DMS153 treated with DMSO at 0.1 percent for 48 hours (cell line): ENCODE data around the gene RC3H2.
A peak's percentile ranks its signal among the peaks of the same experiment; 100 is the strongest.
"Not testable (repeated sequence)": the region's sequence is repeated elsewhere in the genome, so short reads cannot be mapped to it uniquely, and the experiment has no call there.

Experiments used
- DNase-seq: peaks from one replicate; lab custom pipeline; 2025; ENCODE audit not compliant: unreplicated experiment; lab: John Stamatoyannopoulos, UW

Gene RC3H2

GRCh38 chr9:122929796-122930354 is 24.7 kb upstream of the RC3H2 start:
- no peak for DNase-seq

GRCh38 chr9:122923947-122924346 is 18.8 kb upstream of the RC3H2 start:
- DNase-seq, result no peak

- no peak for DNase-seq
These were observed 17.6 kb upstream of the RC3H2 start for GRCh38 chr9:122922713-122923112.

DNA sequence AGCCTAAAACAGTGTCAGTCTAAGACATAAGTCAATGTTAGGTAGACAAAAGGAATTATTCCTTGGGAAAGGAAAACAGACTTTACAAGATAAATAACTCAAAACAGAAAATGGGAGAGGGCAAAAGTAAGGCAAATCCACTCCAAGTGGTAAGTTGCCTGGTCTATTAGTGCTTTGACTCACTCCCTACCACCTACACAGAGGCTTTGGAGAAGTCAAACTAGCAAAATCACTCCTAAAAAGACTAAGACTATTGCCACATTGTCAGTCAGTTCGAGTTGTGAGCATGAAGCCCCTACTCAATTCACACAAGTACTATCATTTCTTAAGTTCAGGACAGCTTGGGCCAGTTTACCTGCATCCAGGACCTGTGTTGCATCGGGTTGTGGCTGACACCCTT is 13.2 kb upstream of the RC3H2 start:
- no peak for DNase-seq

DNA sequence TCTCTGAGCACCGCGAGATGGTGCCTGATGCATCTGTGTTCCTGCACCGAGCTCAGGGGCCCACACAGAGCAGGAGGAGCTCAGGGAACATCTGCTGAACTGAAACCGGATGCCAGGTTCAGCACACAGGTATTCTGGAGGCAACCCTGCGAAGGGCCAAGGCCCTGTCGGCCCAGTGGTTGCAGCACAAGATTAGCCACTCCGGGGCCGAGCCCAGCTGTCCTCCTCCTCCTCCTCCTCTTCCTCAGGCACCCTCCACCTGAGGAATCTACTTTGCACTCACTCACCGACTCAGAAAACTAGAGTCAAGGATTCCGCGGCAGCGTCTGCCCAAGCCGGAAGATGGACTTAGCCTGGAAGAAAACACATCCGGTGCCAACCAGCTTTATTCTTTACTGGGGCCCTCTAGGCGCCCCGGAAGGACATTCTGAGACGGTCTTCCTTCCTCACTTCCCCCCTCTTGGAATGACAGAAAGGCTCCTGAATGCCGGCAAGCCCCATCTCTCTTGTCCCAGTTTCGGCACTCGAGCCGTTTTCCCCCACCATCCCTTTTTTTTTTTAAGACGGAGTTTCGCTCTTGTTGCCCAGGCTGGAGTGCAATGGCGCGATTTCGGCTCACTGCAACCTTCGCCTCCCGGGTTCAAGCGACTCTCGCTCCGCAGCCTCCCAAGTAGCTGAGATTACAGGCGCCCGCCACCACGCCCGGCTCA is 8.0 kb upstream of the RC3H2 start, which contains the start of gene ZBTB6:
ZBTB6 (minus strand) TSS at position 360 of the 710 bp plus-strand sequence. CDS start 1,251 bp downstream, outside the sequence.
- DNase-seq, result peak; percentile 48

DNA sequence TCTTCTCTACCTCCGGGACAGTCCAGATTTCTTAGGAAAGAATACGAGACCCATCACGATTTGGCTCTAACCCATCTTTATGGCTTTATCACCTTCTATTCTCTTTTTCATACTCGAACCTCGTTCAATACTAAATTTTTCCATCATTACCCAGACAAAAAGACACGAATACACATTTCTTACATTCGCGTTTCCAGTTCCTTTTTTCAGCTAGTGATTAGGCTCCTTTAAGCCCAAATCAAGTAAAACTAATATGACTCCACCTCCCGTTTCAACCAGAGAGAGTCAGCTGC is 7.5 kb upstream of the RC3H2 start:
- DNase-seq, result no peak

DNA sequence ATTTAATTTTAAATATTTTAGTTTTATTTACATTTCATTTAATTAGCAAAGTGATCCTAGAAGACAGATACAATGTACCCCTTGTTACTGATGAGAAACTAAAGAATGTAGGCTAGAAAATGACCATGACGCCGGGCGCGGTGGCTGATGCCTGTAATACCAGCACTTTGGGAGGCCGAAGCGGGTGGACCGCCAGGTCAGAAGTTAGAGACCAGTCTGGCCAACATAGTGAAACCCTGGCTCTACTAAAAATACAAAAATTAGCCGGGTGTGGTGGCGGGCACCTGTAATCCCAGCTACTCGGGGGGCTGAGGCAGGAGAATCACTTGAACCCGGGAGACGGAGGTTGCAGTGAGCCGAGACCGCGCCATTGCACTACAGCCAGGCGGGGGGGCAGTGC is 963 bp upstream of the RC3H2 start:
- not testable (repeated sequence) for DNase-seq

DNA sequence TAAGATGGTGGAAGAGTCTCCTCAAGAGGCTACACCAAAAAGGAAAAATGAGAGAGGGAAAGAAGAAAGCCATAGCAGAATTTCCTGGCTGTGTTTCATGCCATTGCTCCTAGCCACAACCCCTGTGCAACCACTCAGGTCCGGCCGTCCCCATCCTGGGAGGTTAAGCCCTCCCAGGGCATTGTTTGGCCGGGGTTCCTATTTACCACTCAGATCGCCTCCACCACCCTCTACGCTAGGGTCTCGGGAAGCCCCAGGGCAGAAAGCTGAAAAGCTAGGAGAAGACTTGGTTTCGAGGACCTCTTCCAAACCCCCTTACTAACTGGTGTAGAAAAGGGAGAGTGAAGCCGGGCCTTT is 715 bp downstream of the RC3H2 start:
- DNase-seq, result peak; percentile 15

DNA sequence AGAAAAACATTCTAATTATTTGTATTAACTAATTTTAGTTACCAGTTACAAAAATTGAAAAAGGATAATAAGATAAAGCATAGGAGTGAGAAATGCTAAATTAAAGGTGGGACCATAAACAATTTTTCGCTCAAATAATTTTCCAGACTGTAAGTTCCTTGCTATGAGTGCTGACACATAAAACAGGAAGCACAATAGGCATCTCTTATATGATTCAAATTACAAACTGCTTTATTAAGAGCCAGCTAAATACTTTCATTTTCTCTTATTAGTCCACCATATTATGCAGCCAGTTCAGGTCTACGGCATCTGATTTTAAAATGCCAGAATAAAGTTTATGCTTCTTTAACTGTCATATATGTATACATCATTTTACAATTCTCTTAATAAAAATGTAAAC is 4.4 kb downstream of the RC3H2 start:
- no peak for DNase-seq

- DNase-seq, result no peak
These were observed 7.2 kb downstream of the RC3H2 start for GRCh38 chr9:122897969-122898368.

GRCh38 chr9:122888480-122888879 is 16.7 kb downstream of the RC3H2 start:
- no peak for DNase-seq

DNA sequence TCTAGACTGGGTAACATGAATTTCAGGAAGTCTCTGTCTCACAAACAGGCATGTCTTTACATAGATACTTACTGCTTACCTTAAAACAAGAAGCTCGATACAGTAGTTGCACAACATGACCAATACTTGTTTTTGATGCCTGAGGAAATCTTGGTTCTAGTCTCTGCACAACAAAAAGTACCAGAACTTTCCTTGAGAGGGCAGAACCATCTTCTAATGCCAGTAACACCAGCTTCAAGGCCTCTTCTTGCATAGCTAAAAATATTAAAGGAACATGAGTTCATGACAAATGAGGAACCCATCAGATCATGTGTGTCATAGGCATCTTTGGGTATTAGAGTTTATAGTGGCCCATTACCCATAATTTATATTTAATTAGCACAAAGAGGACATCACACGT is 22.0 kb downstream of the RC3H2 start:
- no peak for DNase-seq

- DNase-seq, result no peak
These were observed 25.7 kb downstream of the RC3H2 start for GRCh38 chr9:122879443-122879842.

DNA sequence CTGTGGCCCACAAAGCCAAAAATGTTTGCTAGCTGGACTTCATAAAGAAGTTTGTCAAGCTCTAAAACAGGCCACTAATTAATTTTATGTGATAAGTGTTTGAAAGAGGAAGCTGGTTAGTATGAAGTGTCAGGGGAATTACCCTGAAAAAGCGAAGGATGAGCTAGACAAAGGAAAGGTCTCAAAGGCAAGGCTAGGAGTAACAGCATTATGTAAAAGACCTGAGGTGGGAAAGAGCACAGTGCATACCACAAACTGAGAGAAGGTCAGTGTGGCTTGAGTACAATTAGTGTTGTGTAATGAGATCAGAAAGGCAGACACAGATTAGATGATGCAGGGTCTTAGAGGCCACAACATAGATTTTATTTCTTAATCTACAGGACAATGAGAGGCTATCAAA is 29.6 kb downstream of the RC3H2 start:
- no peak for DNase-seq

DNA sequence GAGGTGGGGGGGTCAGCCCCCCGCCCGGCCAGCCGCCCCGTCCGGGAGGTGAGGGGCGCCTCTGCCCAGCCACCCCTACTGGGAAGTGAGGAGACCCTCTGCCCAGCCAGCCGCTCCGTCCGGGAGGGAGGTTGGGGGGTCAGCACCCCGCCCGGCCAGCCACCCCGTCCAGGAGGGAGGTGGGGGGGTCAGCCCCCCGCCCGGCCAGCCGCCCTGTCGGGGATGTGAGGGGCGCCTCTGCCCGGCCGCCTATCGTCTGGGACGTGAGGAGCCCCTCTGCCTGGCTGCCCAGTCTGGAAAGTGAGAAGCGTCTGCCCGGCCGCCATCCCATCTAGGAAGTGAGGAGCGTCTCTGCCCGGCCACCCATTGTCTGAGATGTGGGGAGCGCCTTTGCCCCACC is 37.9 kb downstream of the RC3H2 start:
- DNase-seq, result not testable (repeated sequence)

DNA sequence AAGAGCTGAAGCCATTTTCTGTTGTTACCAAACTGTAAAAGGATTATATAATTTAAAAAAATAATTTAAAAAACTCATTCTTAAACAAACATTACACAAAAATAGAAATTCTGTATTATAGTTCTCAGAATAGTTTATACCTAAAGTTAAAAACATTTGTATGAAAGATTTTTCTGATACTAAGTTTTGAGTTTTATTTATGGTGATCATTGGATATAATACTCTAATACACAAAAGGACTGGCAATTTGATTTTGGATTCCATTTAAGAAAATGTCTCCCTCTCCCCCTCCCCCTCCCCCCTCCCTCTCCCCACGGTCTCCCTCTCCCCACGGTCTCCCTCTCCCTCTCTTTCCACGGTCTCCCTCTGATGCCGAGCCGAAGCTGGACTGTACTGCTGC is 39.1 kb downstream of the RC3H2 start:
- DNase-seq, result no peak

DNA sequence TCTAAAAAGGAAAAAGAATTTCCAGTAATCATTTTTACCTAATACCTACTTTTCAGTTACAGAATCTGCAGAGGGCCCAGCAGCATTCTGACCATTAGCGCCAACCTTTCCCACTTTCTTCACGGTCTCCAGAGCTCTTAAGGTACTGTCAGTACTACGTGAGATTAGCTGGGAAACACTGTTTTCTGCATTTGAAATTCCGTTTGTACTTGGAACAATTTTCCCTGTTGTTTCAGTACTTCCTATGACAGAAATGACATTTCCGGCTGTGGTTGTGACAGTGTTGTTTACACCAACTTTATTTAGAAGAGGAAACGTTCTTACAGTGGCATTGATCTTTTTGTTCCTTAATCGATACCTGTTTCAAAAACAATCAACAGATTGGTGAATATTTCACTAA is 39.9 kb downstream of the RC3H2 start:
- no peak for DNase-seq

GRCh38 chr9:122863407-122863806 is 41.8 kb downstream of the RC3H2 start:
- no peak for DNase-seq

- no peak for DNase-seq
These were observed 44.6 kb downstream of the RC3H2 start for GRCh38 chr9:122860319-122861142.

DNA sequence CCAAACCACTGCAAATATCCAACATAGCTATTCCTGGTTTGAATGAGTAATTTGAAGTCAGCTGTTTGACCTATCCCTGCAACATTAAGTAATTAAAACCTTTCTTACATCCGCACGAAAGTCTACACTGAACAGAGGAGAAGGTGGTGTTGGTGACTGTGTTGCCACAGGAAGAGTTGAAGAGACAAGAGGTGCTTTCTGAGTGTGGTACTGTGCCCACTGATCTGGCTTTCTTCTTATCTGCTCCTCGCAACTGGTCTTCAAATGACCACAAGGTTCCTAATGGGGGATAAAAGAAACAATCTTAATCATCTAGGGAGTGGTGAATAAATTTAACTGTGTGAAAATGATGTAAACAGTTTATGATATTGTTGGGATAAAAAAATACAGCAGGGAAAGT is 47.3 kb downstream of the RC3H2 start:
- DNase-seq, result no peak

GRCh38 chr9:122852085-122852786 is 52.9 kb downstream of the RC3H2 start:
- DNase-seq, result not testable (repeated sequence)
